B cell (primary cell): ENCODE results near the gene TBCD. TPM values are rescaled to one million over a fixed set of nuclear protein-coding genes. Genes with fewer than 3 reads are reported as not detected.

ENCODE experiments used
- ATAC-seq: fragments of 200-7000 bp; cut with Tn5 transposase; one replicate; pipeline ENCODE4 v1.10.0; 2021; ENCODE audit warnings: low read depth, mild to moderate bottlenecking, moderate number of reproducible peaks, moderate library complexity
- CTCF ChIA-PET: fragments of 350-600 bp; sonication (Branson Sonifier 250); formaldehyde crosslinking; loops from one replicate; lab custom pipeline; 2021; ENCODE audit warnings: antibody characterized with exemption, inconsistent platforms; lab: Charles Lee
- POLR2A ChIA-PET: fragments of 350-600 bp; sonication (Branson Sonifier 250); formaldehyde crosslinking; loops from one replicate; lab custom pipeline; 2021; ENCODE audit warnings: antibody characterized with exemption; lab: Charles Lee
- DNase-seq: peaks from one replicate; pipeline ENCODE4 v3.0.0; 2013
- H2AFZ ChIP-seq: 2 replicates; pipeline ENCODE4 v1.6.1; 2012; ENCODE audit warnings: mild to moderate bottlenecking, low read depth, low read length; ENCODE audit not compliant: insufficient read depth, poor library complexity, severe bottlenecking
- H3K27ac ChIP-seq, 2 donors: 1 replicate in 1 of 2; 2 replicates in 1 of 2; pipeline ENCODE4 v1.5.1; 2012 to 2013; ENCODE audit warnings: low read length in 2 of 2, mild to moderate bottlenecking in 2 of 2, moderate library complexity in 1 of 2
- H3K27me3 ChIP-seq, 4 experiments: fragments of 200-600 bp in 1 of 4; sonication (generic) in 1 of 4; replicated peaks in 1 of 4; 1 replicate in 2 of 4; 2 replicates in 2 of 4; pipeline versions ENCODE4 v1.6.1 to v1.7.0; 2013 to 2016; ENCODE audit warnings: low read length in 3 of 4, mild to moderate bottlenecking in 2 of 4, mixed read lengths in 1 of 4, moderate library complexity in 1 of 4; ENCODE audit not compliant: insufficient read depth in 4 of 4, control insufficient read depth in 3 of 4; ENCODE audit errors: control extremely low read depth in 1 of 4
- H3K36me3 ChIP-seq, 2 experiments: replicated peaks in 1 of 2; 1 replicate in 1 of 2; 2 replicates in 1 of 2; pipeline versions ENCODE4 v1.6.1 to v1.7.1; 2013; ENCODE audit warnings: low read length in 1 of 2; ENCODE audit not compliant: insufficient read depth in 2 of 2, control insufficient read depth in 1 of 2; ENCODE audit errors: control extremely low read depth in 1 of 2, extremely low read depth in 1 of 2
- H3K4me1 ChIP-seq, 2 donors: fragments of 200-600 bp in 1 of 2; sonication (generic) in 1 of 2; 1 replicate in 1 of 2; 2 replicates in 1 of 2; pipeline versions ENCODE4 v1.5.1 to v1.6.1; 2013 to 2017; ENCODE audit warnings: low read length in 2 of 2; ENCODE audit not compliant: control insufficient read depth in 2 of 2, insufficient read depth in 2 of 2
- H3K4me2 ChIP-seq: replicated peaks from 2 replicates; pipeline ENCODE3; 2012; ENCODE audit warnings: mild to moderate bottlenecking, low read depth, low read length; ENCODE audit not compliant: poor library complexity, severe bottlenecking
- H3K4me3 ChIP-seq, 5 experiments: fragments of 200-600 bp in 1 of 5; sonication (generic) in 1 of 5; 1 replicate in 3 of 5; 2 replicates in 2 of 5; pipeline versions ENCODE4 v1.5.1 to v1.7.0; 2011 to 2016; ENCODE audit warnings: low read length in 4 of 5, mild to moderate bottlenecking in 4 of 5, low read depth in 2 of 5, control low read depth in 1 of 5, moderate library complexity in 1 of 5; ENCODE audit not compliant: insufficient read depth in 1 of 5; ENCODE audit errors: control extremely low read depth in 1 of 5, extremely low read depth in 1 of 5
- H3K79me2 ChIP-seq: fragments of 200-600 bp; sonication (generic); one replicate; pipeline ENCODE4 v1.6.0; 2016; ENCODE audit warnings: low read length; ENCODE audit not compliant: control insufficient read depth, insufficient read depth
- H3K9ac ChIP-seq: fragments of 200-600 bp; sonication (generic); 2 replicates; pipeline ENCODE4 v1.6.1; 2017; ENCODE audit warnings: mild to moderate bottlenecking, low read length, moderate library complexity
- H3K9me3 ChIP-seq, 3 donors: one replicate each; pipeline versions ENCODE4 v1.6.1 to v1.7.1; 2013; ENCODE audit warnings: low read length in 2 of 3; ENCODE audit not compliant: control insufficient read depth in 2 of 3, insufficient read depth in 1 of 3; ENCODE audit errors: control extremely low read depth in 1 of 3
- H4K20me1 ChIP-seq: 2 replicates; pipeline ENCODE4 v1.6.0; 2012; ENCODE audit warnings: mild to moderate bottlenecking, low read length; ENCODE audit not compliant: insufficient read depth, control insufficient read depth, poor library complexity, severe bottlenecking
- H3K27ac Mint-ChIP-seq: one replicate; pipeline ENCODE4 v1.8.0; 2021; ENCODE audit warnings: mixed read lengths
- H3K27me3 Mint-ChIP-seq: one replicate; pipeline ENCODE4 v1.8.0; 2021; ENCODE audit warnings: mixed read lengths
- H3K4me1 Mint-ChIP-seq: one replicate; pipeline ENCODE4 v1.8.0; 2021; ENCODE audit warnings: mixed read lengths
- H3K4me3 Mint-ChIP-seq: one replicate; pipeline ENCODE4 v1.8.0; 2021; ENCODE audit warnings: mixed read lengths
- H3K9me3 Mint-ChIP-seq: one replicate; pipeline ENCODE4 v1.8.0; 2022; ENCODE audit warnings: mixed read lengths; ENCODE audit not compliant: insufficient read depth
- EZH2 ChIP-seq: IDR thresholded peaks from 2 replicates; pipeline ENCODE4 v1.6.1; 2012; ENCODE audit warnings: borderline replicate concordance, low read depth, mild to moderate bottlenecking, moderate library complexity, low read length; ENCODE audit not compliant: insufficient read depth, poor library complexity, severe bottlenecking
- WGBS: methylation state at CpG from one replicate; pipeline ENCODE4 v1.1.5; 2013; ENCODE audit warnings: missing lambda C conversion rate; ENCODE audit not compliant: insufficient coverage; 5-methylcytosine and 5-hydroxymethylcytosine counted together
- intact Hi-C: fragments of 100-400 bp; cut with micrococcal nuclease; formaldehyde crosslinking; loops from one replicate; pipeline ENCODE4 v1.10.0; 2022
- polyA plus RNA-seq: library from polyadenylated mRNA; depleted of rRNA; stranded (reverse); fragments of >200 nt; gene quantifications from 2 replicates; pipeline ENCODE4 v1.2.3, GENCODE V29; 2012
- total RNA-seq, 2 donors: library from RNA; stranded (reverse); fragments of 120-200 nt in 1 of 2; gene quantifications; 1 replicate in 1 of 2; 2 replicates in 1 of 2; pipeline versions ENCODE4 v1.2.3 to v1.2.4, GENCODE V29; 2013 to 2022
- TF ChIP-seq, protein P1 (sequence below): fragments of 200-600 bp; IDR thresholded peaks from one replicate; pipeline ENCODE4 v1.8.0; 2022; ENCODE audit warnings: antibody characterized with exemption, mild to moderate bottlenecking

Gene TBCD
- total and polyA plus RNA-seq, 2 donors (not counting 1 experiment from before 2014, with no cell fraction given), result 60.8 to 101 TPM

DNA sequence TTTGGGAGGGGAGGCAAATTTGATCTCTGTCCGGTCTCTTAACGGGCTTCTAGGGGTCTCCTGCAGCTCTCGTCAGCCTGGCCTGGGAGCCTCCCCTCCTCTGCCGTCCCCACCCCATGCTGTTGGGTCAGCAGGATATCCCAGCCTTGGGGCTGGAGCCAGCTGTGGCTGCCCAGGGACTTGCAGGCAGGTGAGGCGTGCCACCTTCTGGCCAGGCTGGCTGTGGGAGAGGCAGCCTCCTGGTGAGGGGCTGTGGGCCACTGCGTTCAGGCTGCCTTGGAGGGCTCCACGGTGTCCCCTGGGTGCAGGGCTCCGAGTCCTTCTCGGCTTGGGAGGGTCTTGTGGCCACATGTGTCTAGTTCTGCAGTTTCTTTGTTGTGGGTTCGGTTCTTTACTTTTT lies 34.6 kb downstream of the TBCD start:
- no peak overlapping the region for H3K27ac Mint-ChIP-seq
- no peak overlapping the region for H3K4me3 Mint-ChIP-seq
- 74% methylated on average over 8 of the region's 10 CpGs for WGBS
- no peaks in the 10 kb centered on the region for H3K9me3 Mint-ChIP-seq
- TF ChIP-seq, protein P1, sequence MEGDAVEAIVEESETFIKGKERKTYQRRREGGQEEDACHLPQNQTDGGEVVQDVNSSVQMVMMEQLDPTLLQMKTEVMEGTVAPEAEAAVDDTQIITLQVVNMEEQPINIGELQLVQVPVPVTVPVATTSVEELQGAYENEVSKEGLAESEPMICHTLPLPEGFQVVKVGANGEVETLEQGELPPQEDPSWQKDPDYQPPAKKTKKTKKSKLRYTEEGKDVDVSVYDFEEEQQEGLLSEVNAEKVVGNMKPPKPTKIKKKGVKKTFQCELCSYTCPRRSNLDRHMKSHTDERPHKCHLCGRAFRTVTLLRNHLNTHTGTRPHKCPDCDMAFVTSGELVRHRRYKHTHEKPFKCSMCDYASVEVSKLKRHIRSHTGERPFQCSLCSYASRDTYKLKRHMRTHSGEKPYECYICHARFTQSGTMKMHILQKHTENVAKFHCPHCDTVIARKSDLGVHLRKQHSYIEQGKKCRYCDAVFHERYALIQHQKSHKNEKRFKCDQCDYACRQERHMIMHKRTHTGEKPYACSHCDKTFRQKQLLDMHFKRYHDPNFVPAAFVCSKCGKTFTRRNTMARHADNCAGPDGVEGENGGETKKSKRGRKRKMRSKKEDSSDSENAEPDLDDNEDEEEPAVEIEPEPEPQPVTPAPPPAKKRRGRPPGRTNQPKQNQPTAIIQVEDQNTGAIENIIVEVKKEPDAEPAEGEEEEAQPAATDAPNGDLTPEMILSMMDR, result no peak
- no peak for TF ChIP-seq EZH2
- H3K4me2 ChIP-seq, result no peak overlapping the region
- POLR2A ChIA-PET, result no interaction called here
- H3K4me3 ChIP-seq, result no peak overlapping the region
- H2AFZ ChIP-seq, result no peak overlapping the region
- H3K27me3 ChIP-seq, result no peaks in the 10 kb centered on the region
- H3K9ac ChIP-seq, result no peak overlapping the region
- H3K4me1 ChIP-seq, result peaks cover 3 to 7% of the 10 kb centered on the region in 2 donors
- intact Hi-C loops, result no loop called here
- ATAC-seq (no peak), DNase-seq (no peak)
- H3K4me1 Mint-ChIP-seq, result peaks cover 8% of the 10 kb centered on the region
- CTCF ChIA-PET, result no interaction called here
- peaks cover 2 to 24% of the 10 kb centered on the region in 2 experiments for H3K36me3 ChIP-seq
- no peak overlapping the region for H3K27ac ChIP-seq
- peaks cover 19% of the 10 kb centered on the region for H4K20me1 ChIP-seq
- H3K79me2 ChIP-seq, result peaks cover 4% of the 10 kb centered on the region
- no peaks in the 10 kb centered on the region for H3K9me3 ChIP-seq
- no peaks in the 10 kb centered on the region for H3K27me3 Mint-ChIP-seq

DNA sequence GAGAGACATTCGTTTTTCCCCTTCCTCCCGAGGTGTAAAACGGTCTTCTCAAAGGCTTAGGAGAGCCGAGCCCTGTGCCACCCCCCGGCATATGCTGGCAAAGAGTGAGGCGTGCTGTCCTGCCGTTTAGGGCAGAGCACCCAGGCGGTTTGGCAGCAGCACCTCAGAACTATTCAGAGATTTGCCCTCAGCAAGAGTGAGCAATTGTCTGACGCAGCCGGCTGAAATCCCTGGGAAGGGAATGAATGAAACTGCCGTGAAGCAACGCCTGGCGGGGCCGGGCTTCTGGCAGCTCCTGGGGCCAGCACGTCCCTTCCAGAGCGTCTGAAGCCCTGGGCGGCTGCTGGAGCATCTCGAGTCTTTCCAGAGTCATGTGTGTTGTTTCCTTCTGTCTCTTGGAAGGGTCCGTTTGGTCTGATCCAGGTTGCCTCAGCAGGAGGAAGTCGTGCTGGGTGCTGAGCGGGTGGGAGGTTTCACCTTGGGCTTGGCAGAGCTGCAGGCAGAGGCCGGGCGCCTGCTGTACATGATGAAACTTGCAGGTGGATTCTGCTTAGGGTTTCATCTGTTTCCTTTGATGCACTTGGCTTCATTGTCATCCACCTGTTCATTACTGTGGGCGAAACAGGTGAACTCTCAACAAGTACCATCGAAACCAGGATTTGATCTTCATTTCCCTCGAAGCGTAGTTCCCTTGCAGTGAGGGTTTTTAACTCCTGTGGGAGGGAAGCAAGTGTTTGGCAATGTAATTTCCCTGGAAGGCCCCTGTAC lies 35.4 kb downstream of the TBCD start:
- Histone ChIP-seq H3K4me3 (no peak overlapping the region), H3K9me3 (no peaks in the 10 kb centered on the region), H3K79me2 (peaks cover 4% of the 10 kb centered on the region), H3K4me2 (no peak overlapping the region), H4K20me1 (peaks cover 19% of the 10 kb centered on the region), H3K27me3 (no peaks in the 10 kb centered on the region), H3K4me1 (no peaks in the 10 kb centered on the region), H2AFZ (no peak overlapping the region), H3K9ac (no peak overlapping the region), H3K36me3 (peaks cover 2 to 26% of the 10 kb centered on the region in 2 experiments), H3K27ac (no peak overlapping the region)
- TF ChIP-seq EZH2, result no peak
- TF ChIP-seq, protein P1, result no peak
- Mint-ChIP-seq H3K9me3 (no peaks in the 10 kb centered on the region), H3K4me3 (no peak overlapping the region), H3K27me3 (no peaks in the 10 kb centered on the region), H3K4me1 (peaks cover 3% of the 10 kb centered on the region), H3K27ac (no peak overlapping the region)
- intact Hi-C loops, result no loop called here
- ATAC-seq (no peak), DNase-seq (no peak)
- WGBS, result 88% methylated on average over 23 of the region's 27 CpGs
- CTCF ChIA-PET, result no interaction called here
- POLR2A ChIA-PET, result no interaction called here
